OCI-LY1 (cell line): Measurements from ENCODE around the gene TMEM35A.

Experiments
- H2AFZ ChIP-seq: fragments of 200-600 bp; sonication (generic), shearing (Covaris generic); 2 replicates; pipeline ENCODE4 v1.6.0; 2014; ENCODE audit warnings: antibody characterized with exemption, mild to moderate bottlenecking, low read length
- H3F3A ChIP-seq: fragments of 200-600 bp; sonication (generic), shearing (Covaris generic); 2 replicates; pipeline ENCODE4 v1.6.0; 2014; ENCODE audit warnings: mild to moderate bottlenecking, antibody characterized with exemption, low read length, moderate library complexity; ENCODE audit not compliant: insufficient read depth
- H3K27ac ChIP-seq: fragments of 200-600 bp; sonication (generic); 2 replicates; pipeline ENCODE4 v1.5.1; 2014; ENCODE audit warnings: low read length, mixed run types, mild to moderate bottlenecking, low read depth; ENCODE audit not compliant: poor library complexity, severe bottlenecking
- H3K27me3 ChIP-seq: fragments of 200-600 bp; sonication (generic); 2 replicates; pipeline ENCODE4 v1.6.0; 2014; ENCODE audit warnings: antibody characterized with exemption, mild to moderate bottlenecking, low read length, moderate library complexity; ENCODE audit not compliant: insufficient read depth
- H3K36me3 ChIP-seq: fragments of 200-600 bp; sonication (generic); 2 replicates; pipeline ENCODE4 v1.6.1; 2014; ENCODE audit warnings: mild to moderate bottlenecking, antibody characterized with exemption, low read length, moderate library complexity, mixed read lengths; ENCODE audit not compliant: insufficient read depth
- H3K4me1 ChIP-seq: fragments of 200-600 bp; sonication (generic); 2 replicates; pipeline ENCODE4 v1.5.1; 2014; ENCODE audit warnings: mild to moderate bottlenecking, low read length, moderate library complexity; ENCODE audit not compliant: insufficient read depth, severe bottlenecking
- H3K4me2 ChIP-seq: fragments of 200-600 bp; sonication (generic), shearing (Covaris generic); 2 replicates; pipeline ENCODE4 v1.6.1; 2014; ENCODE audit warnings: low read length
- H3K4me3 ChIP-seq: fragments of 200-600 bp; sonication (generic); 2 replicates; pipeline ENCODE4 v1.5.1; 2014; ENCODE audit warnings: low read length, low read depth, mild to moderate bottlenecking, mixed read lengths; ENCODE audit not compliant: poor library complexity, severe bottlenecking
- H3K79me2 ChIP-seq: fragments of 200-600 bp; shearing (Covaris generic); 2 replicates; pipeline ENCODE4 v1.6.1; 2016; ENCODE audit warnings: mixed run types, low read length, mixed read lengths; ENCODE audit not compliant: insufficient read depth
- H3K9ac ChIP-seq: fragments of 200-600 bp; sonication (generic), shearing (Covaris generic); 2 replicates; pipeline ENCODE4 v1.6.1; 2014; ENCODE audit warnings: mild to moderate bottlenecking, low read length, mixed read lengths
- H3K9me2 ChIP-seq: fragments of 200-600 bp; sonication (generic), shearing (Covaris generic); 2 replicates; pipeline ENCODE4 v1.6.1; 2014; ENCODE audit warnings: low read depth, mild to moderate bottlenecking, low read length, mixed read lengths
- H3K9me3 ChIP-seq: fragments of 200-600 bp; shearing (Covaris generic); 2 replicates; pipeline ENCODE4 v1.6.1; 2014; ENCODE audit warnings: low read length, mixed read lengths
- H4K20me1 ChIP-seq: fragments of 200-600 bp; sonication (generic), shearing (Covaris generic); 2 replicates; pipeline ENCODE4 v1.6.0; 2016; ENCODE audit warnings: mild to moderate bottlenecking, low read length; ENCODE audit not compliant: insufficient read depth
- CTCF ChIP-seq: fragments of 200-600 bp; sonication (generic), shearing (Covaris generic); IDR thresholded peaks from 2 replicates; pipeline ENCODE4 v1.5.1; 2017; ENCODE audit warnings: mild to moderate bottlenecking, antibody characterized with exemption, low read length, moderate library complexity, mixed read lengths
- EZH2 ChIP-seq: fragments of 200-600 bp; sonication (generic), shearing (Covaris generic); IDR thresholded peaks from 2 replicates; pipeline ENCODE4 v1.8.0; 2017; ENCODE audit warnings: borderline replicate concordance, mixed run types, mild to moderate bottlenecking, antibody characterized with exemption, low read length, moderate library complexity, mixed read lengths

The TMEM35A gene

GRCh38 chrX:101057093-101057714 lies 21.5 kb upstream of the TMEM35A start:
- H3K27ac ChIP-seq = no peak overlapping the region
- no peak overlapping the region for H3K4me3 ChIP-seq
- H3K9ac ChIP-seq = no peak overlapping the region
- TF ChIP-seq EZH2 (no peak), CTCF (no peak)
- no peaks in the 10 kb centered on the region for H3K79me2 ChIP-seq
- no peaks in the 10 kb centered on the region for H3F3A ChIP-seq
- no peaks in the 10 kb centered on the region for H3K27me3 ChIP-seq
- H3K4me1 ChIP-seq = peaks cover 2% of the 10 kb centered on the region
- H3K4me2 ChIP-seq = no peak overlapping the region
- no peaks in the 10 kb centered on the region for H3K9me3 ChIP-seq
- H4K20me1 ChIP-seq = no peaks in the 10 kb centered on the region
- no peak overlapping the region for H2AFZ ChIP-seq
- no peaks in the 10 kb centered on the region for H3K9me2 ChIP-seq
- H3K36me3 ChIP-seq = no peaks in the 10 kb centered on the region

GRCh38 chrX:101062176-101062575 lies 16.5 kb upstream of the TMEM35A start:
- H3F3A ChIP-seq = no peaks in the 10 kb centered on the region
- H3K4me1 ChIP-seq = no peaks in the 10 kb centered on the region
- H3K4me2 ChIP-seq = no peak overlapping the region
- no peaks in the 10 kb centered on the region for H4K20me1 ChIP-seq
- no peak for TF ChIP-seq CTCF
- TF ChIP-seq EZH2 = no peak
- no peaks in the 10 kb centered on the region for H3K9me2 ChIP-seq
- H3K36me3 ChIP-seq = no peaks in the 10 kb centered on the region
- no peak overlapping the region for H2AFZ ChIP-seq
- H3K27me3 ChIP-seq = no peaks in the 10 kb centered on the region
- no peaks in the 10 kb centered on the region for H3K79me2 ChIP-seq
- H3K4me3 ChIP-seq = no peak overlapping the region
- H3K27ac ChIP-seq = no peak overlapping the region
- no peak overlapping the region for H3K9ac ChIP-seq
- H3K9me3 ChIP-seq = no peaks in the 10 kb centered on the region

- H3K27me3 ChIP-seq = no peaks in the 10 kb centered on the region
- no peak for TF ChIP-seq EZH2
- TF ChIP-seq CTCF = no peak
- no peaks in the 10 kb centered on the region for H3K79me2 ChIP-seq
- H3K9ac ChIP-seq = no peak overlapping the region
- no peaks in the 10 kb centered on the region for H3K4me1 ChIP-seq
- no peak overlapping the region for H3K4me2 ChIP-seq
- H3F3A ChIP-seq = no peaks in the 10 kb centered on the region
- no peaks in the 10 kb centered on the region for H4K20me1 ChIP-seq
- H2AFZ ChIP-seq = no peak overlapping the region
- no peak overlapping the region for H3K4me3 ChIP-seq
- H3K27ac ChIP-seq = no peak overlapping the region
- no peaks in the 10 kb centered on the region for H3K36me3 ChIP-seq
- no peaks in the 10 kb centered on the region for H3K9me2 ChIP-seq
- H3K9me3 ChIP-seq = no peaks in the 10 kb centered on the region
These were observed 7.1 kb upstream of the TMEM35A start for GRCh38 chrX:101071582-101071981.
